ENCODE results near the gene NRIP1. TPM values are rescaled to one million over a fixed set of nuclear protein-coding genes. Genes with fewer than 3 reads are reported as not detected.

Gene NRIP1
- total RNA-seq, 2 donors from 2014 or later = 14.1 to 18.1 TPM

DNA sequence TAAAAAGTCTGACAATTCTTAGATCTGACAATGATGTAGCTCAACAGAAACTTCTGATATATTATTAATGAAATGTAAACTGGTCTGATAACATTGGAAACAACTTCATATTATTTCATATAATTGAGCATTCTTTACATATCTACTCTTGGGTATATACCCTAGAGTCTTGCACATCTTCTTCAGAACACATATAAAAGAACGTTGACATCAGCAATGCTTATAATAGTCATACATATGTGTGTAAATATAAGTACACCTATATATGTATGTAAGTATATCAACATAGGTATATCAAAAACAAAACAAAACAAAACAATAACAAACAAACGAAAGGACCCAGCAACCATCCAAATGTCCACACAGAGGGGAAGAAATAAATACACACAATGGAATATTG lies 38.4 kb downstream of the NRIP1 start:
- no peak for DNase-seq
- Mint-ChIP-seq H3K4me3 (no peak overlapping the region), H3K27ac (no peak overlapping the region), H3K27me3 (ENCODE audit: low read depth) (no peaks in the 10 kb centered on the region), H3K9me3 (peaks cover 0 to 2% of the 10 kb centered on the region in 2 donors), H3K4me1 (ENCODE audit: low read depth) (peaks cover 7% of the 10 kb centered on the region), H3K36me3 (ENCODE audit: insufficient read depth in 2 of 2) (no peaks in the 10 kb centered on the region)
- no peak for ATAC-seq (replicated peaks in 1 of 2)

DNA sequence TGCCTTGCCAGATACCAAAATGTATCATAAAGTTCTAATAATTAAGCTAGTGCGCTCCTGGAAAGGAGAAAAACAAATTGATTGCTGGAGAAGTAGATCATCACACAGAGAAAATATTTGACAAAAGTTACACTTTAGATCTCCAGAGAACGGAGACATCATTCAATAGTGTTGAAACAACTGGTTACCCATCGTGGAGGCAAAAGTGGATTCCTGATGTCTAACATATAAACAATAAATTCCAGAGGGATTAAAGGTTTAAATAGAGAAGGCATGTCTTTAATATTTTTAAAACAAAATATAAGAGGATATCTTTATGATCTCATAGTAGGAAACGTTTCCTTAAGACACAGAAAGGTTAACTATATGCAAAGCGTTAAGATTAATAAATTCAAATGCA lies 41.0 kb downstream of the NRIP1 start:
- DNase-seq (no peak), ATAC-seq (replicated peaks in 1 of 2) (no peak)
- no peak overlapping the region for H3K27ac Mint-ChIP-seq

DNA sequence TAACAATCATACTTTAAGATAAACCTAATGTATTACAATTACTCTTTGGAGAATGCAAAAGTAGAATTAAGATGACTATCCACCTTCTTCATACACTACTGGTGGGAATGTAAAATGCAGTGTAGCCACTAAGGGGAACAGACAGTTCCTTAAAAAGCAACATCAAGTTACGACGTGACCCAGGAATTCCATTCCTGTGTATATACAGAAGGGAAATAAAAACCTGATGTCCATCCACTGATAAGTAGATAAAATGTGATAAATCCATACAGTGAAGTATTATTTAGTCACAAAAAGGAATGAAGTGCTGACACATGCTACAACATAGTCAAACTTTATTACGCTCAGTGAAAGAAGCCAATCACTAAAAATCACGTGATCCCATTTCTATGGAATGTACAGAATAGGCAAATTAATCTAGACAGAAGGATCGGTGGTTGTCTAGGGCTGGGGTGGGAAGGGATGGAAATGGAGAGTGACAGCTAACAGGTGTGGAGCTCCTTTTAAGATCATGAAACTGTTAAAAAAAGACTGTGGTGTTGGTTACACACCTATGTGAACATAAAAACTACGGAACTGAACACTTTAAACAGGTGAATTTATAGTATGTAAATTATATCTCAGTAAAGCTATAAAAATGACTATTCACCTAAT lies 42.1 kb downstream of the NRIP1 start:
- ATAC-seq (replicated peaks in 1 of 2) = no peak
- Mint-ChIP-seq H3K36me3 (ENCODE audit: insufficient read depth in 2 of 2) (no peaks in the 10 kb centered on the region), H3K9me3 (peaks cover 0 to 2% of the 10 kb centered on the region in 2 donors), H3K27ac (no peak overlapping the region), H3K4me3 (no peak overlapping the region), H3K27me3 (ENCODE audit: low read depth) (no peaks in the 10 kb centered on the region), H3K4me1 (ENCODE audit: low read depth) (peaks cover 24% of the 10 kb centered on the region)
- no peak for DNase-seq

More for the DNA sequence above, 41.0 kb downstream of the NRIP1 start:
- H3K36me3 Mint-ChIP-seq (ENCODE audit: insufficient read depth in 2 of 2) = no peaks in the 10 kb centered on the region
- H3K9me3 Mint-ChIP-seq = peaks cover 0 to 2% of the 10 kb centered on the region in 2 donors
- no peak overlapping the region for H3K4me3 Mint-ChIP-seq
- H3K27me3 Mint-ChIP-seq (ENCODE audit: low read depth) = no peaks in the 10 kb centered on the region
- H3K4me1 Mint-ChIP-seq (ENCODE audit: low read depth) = peaks cover 16% of the 10 kb centered on the region

DNA sequence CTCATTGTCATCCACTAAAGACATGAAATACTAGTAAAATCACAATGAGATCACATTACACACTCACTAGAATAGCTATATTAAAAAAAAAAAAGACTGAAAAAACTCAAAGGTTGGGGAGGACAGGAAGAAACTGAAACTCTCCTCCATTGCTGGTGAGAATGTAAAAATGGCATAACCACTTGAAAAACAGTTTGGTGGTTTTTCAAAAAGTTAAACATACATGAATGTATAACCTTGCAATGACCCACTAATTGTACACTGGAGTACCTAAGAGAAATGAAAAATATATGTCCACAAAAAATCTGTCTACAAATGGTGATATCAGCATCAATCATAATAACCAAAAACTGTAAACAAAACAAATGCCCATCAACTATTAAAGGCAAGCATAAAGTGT lies 44.0 kb downstream of the NRIP1 start:
- peaks cover 24% of the 10 kb centered on the region for H3K4me1 Mint-ChIP-seq (ENCODE audit: low read depth)
- H3K9me3 Mint-ChIP-seq = peaks cover 0 to 2% of the 10 kb centered on the region in 2 donors
- no peak overlapping the region for H3K4me3 Mint-ChIP-seq
- H3K36me3 Mint-ChIP-seq (ENCODE audit: insufficient read depth in 2 of 2) = no peaks in the 10 kb centered on the region
- no peak overlapping the region for H3K27ac Mint-ChIP-seq
- H3K27me3 Mint-ChIP-seq (ENCODE audit: low read depth) = no peaks in the 10 kb centered on the region
- ATAC-seq (replicated peaks in 1 of 2) (no peak), DNase-seq (no peak)

DNA sequence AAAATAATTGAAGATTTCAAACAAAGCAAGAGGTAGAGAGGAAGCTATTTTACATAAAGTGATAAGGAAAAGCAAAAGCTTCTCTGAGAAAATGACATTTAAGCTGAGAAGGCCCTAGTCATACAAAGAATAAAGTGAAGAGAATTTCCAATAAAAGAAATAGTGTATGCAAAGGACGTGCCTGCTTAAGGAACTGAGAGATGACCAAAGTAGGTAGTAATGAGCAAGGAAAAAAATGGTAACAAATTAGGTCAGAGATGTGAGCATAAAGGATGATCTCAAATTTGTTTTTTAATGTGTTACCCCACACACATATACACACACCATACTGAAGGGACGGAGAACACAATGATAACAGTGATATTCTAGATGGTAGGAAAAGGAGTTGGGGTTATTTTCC lies 46.4 kb downstream of the NRIP1 start:
- Mint-ChIP-seq H3K36me3 (ENCODE audit: insufficient read depth in 2 of 2) (peaks cover 0 to 2% of the 10 kb centered on the region in 2 donors), H3K4me1 (ENCODE audit: low read depth) (peaks cover 24% of the 10 kb centered on the region), H3K27me3 (ENCODE audit: low read depth) (no peaks in the 10 kb centered on the region), H3K9me3 (peaks cover 0 to 2% of the 10 kb centered on the region in 2 donors), H3K27ac (no peak overlapping the region), H3K4me3 (no peak overlapping the region)
- DNase-seq = no peak
- ATAC-seq (replicated peaks in 1 of 2) = peak in 1 of 2 donors; percentile 32

DNA sequence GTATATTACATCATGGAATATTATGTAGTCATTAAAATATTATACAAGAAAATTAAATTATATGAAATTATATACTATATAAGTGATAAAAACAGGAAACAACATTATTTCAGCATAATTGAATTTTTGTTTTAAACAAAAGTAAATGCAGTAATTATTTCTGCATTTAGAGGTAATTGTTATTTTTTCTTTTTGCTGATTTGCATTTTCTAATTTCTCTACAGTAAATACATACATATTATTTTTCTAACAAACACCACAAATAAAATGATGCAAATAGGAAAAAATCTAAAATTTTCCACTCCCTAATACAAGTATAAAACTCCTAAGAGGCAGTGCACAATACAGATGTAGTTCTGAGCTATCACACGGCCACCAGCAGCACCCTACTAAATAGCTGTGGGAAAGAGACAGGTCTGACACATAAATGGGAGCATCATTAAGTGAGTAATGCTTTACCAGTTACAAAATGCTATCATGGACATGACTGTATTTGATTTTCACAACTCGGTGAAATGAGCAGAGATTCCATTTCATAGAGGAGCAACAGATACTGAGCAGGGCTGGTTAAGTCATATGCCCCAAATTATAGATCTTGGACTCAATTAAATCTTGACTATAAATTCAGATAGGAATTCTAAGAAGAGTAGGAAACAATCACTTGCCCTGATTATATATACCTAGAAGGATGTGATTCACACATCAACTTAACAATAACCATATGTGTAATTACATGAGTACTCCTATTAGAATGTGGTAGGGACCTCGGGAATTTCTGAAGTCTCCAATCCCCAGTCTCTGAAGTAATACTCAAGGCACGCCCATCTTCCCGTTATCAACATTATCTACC lies 49.0 kb downstream of the NRIP1 start:
- no peaks in the 10 kb centered on the region for H3K27me3 Mint-ChIP-seq (ENCODE audit: low read depth)
- H3K36me3 Mint-ChIP-seq (ENCODE audit: insufficient read depth in 2 of 2) = peaks cover 0 to 2% of the 10 kb centered on the region in 2 donors
- DNase-seq (no peak), ATAC-seq (replicated peaks in 1 of 2) (no peak)
- H3K4me3 Mint-ChIP-seq = no peak overlapping the region
- peaks cover 19% of the 10 kb centered on the region for H3K4me1 Mint-ChIP-seq (ENCODE audit: low read depth)
- no peaks in the 10 kb centered on the region for H3K9me3 Mint-ChIP-seq
- H3K27ac Mint-ChIP-seq = no peak overlapping the region

DNA sequence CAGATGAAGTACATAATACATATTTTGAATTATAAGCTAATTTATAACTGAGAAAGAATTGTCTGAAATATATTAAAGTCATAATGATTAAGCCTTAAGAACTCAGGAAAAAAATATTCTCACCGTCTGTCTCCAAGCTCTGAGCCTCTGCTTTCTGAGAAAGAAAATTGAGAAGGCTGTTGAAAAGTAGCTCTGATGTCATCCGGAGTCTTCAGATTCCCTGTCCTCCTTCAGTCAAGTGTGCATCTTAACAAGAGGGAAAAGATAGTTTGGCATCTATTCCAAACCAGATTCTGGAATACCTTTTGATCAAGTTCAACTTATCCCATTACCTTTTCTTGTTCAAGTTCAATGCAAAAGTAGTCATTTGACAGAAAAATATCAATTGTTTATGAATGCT lies 50.6 kb downstream of the NRIP1 start:
- no peaks in the 10 kb centered on the region for H3K27me3 Mint-ChIP-seq (ENCODE audit: low read depth)
- DNase-seq (no peak), ATAC-seq (replicated peaks in 1 of 2) (no peak)
- H3K36me3 Mint-ChIP-seq (ENCODE audit: insufficient read depth in 2 of 2) = peaks cover 0 to 2% of the 10 kb centered on the region in 2 donors
- no peak overlapping the region for H3K27ac Mint-ChIP-seq
- peaks cover 12% of the 10 kb centered on the region for H3K4me1 Mint-ChIP-seq (ENCODE audit: low read depth)
- H3K9me3 Mint-ChIP-seq = no peaks in the 10 kb centered on the region
- no peak overlapping the region for H3K4me3 Mint-ChIP-seq

DNA sequence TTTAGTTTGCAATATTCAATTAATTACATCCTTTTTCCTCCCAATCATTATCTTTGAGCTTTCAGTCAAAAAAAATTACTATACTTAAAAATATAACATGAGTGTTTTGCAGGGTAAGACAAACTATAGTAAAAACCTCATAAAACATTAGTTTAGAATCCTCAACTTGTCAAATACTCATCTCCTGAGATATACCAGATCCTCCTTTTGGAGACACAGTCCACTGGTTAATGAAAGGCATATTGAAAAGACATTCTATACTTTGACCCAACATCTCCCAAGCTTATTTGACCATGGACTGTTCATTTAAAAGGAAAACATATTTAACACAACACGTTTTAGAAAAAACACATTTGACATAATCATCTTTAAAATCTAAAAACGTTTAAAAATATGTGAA lies 52.8 kb downstream of the NRIP1 start:
- no peak for DNase-seq
- H3K4me1 Mint-ChIP-seq (ENCODE audit: low read depth) = peaks cover 6% of the 10 kb centered on the region
- peaks cover 0 to 7% of the 10 kb centered on the region in 2 donors for H3K36me3 Mint-ChIP-seq (ENCODE audit: insufficient read depth in 2 of 2)

DNA sequence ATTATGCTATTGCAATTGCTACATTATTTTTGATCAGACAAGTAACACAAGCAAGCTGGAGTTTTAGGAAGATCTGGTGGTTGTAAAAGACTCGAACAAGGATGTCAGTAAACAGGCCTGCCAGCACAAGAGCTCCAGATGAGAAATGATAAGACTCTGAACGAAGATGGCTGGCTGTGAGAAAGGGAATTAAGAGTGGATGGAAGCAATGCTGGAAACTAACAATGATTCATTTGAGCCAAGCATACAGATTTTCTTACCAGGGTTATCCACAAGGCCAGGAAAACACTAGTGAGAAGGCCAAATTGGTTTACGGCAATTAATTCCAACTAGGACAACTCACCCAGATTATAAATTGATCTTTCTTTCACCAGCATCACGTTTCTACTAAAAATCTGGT lies 54.2 kb downstream of the NRIP1 start:
- DNase-seq (no peak), ATAC-seq (replicated peaks in 1 of 2) (no peak)
- no peak overlapping the region for H3K27ac Mint-ChIP-seq
- H3K9me3 Mint-ChIP-seq = peaks cover 0 to 2% of the 10 kb centered on the region in 2 donors
- H3K4me1 Mint-ChIP-seq (ENCODE audit: low read depth) = peaks cover 20% of the 10 kb centered on the region
- no peak overlapping the region for H3K4me3 Mint-ChIP-seq
- H3K36me3 Mint-ChIP-seq (ENCODE audit: insufficient read depth in 2 of 2) = peaks cover 0 to 7% of the 10 kb centered on the region in 2 donors
- H3K27me3 Mint-ChIP-seq (ENCODE audit: low read depth) = no peaks in the 10 kb centered on the region

More for the DNA sequence above, 52.8 kb downstream of the NRIP1 start:
- H3K27ac Mint-ChIP-seq = no peak overlapping the region
- H3K27me3 Mint-ChIP-seq (ENCODE audit: low read depth) = no peaks in the 10 kb centered on the region
- peaks cover 0 to 2% of the 10 kb centered on the region in 2 donors for H3K9me3 Mint-ChIP-seq
- no peak for ATAC-seq (replicated peaks in 1 of 2)
- H3K4me3 Mint-ChIP-seq = no peak overlapping the region

DNA sequence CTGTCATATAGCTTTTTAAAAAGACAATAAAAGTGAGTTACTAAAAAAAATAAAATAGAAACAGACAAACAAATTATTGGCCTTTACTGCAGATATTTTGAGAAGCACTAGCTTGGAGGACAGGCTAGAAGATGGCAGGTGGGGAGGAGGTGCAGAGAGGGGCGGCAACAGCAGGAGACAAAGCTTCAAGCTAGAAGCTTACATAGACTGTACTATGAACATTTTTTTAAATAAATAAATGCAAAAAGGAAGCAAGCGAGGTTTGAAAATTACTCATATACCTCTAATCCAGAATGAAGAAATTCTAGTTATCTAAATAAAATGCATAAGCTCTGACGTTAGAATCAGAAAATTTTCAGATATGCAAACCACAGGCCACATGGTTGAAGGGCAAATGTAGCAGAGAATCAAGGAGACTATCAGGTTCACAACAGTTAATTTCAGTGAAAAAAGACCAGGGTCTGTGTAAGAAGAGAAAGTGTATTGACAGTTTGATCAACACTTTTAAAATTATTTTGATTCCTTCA lies 54.9 kb downstream of the NRIP1 start:
- H3K4me1 Mint-ChIP-seq (ENCODE audit: low read depth) = peaks cover 27% of the 10 kb centered on the region
- ATAC-seq (replicated peaks in 1 of 2) (no peak), DNase-seq (no peak)
- H3K36me3 Mint-ChIP-seq (ENCODE audit: insufficient read depth in 2 of 2) = peaks cover 0 to 7% of the 10 kb centered on the region in 2 donors
- H3K9me3 Mint-ChIP-seq = peaks cover 0 to 2% of the 10 kb centered on the region in 2 donors
- no peaks in the 10 kb centered on the region for H3K27me3 Mint-ChIP-seq (ENCODE audit: low read depth)
- no peak overlapping the region for H3K27ac Mint-ChIP-seq
- no peak overlapping the region for H3K4me3 Mint-ChIP-seq

DNA sequence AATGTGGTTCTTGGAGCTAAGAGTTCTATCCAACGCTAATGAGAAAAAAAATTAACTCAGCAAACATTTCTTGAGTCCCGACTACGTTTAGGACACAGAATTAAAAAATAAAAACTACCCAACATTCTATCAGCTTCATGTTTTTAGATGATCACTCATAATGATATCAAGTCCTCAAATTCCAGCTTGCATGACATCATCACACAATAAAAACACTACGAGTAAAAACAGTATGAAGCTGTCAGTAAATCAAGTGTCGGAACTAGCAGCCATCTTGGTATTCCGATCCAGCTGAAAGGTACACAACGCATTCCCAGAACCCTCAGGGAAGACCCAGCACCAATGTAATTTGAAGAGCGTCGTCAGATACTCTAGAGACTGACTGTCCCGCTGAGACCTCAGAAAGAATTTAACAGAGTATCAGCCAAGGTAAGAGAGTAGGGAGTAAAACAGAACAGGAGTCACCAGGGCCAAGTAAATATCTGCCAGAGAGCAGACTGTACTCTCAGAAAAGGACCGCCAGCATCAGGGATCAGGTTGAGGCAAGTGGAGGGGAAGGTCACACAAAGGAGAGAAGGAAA lies 57.0 kb downstream of the NRIP1 start:
- no peak overlapping the region for H3K4me3 Mint-ChIP-seq
- H3K36me3 Mint-ChIP-seq (ENCODE audit: insufficient read depth in 2 of 2) = peaks cover 0 to 6% of the 10 kb centered on the region in 2 donors
- no peaks in the 10 kb centered on the region for H3K27me3 Mint-ChIP-seq (ENCODE audit: low read depth)
- H3K27ac Mint-ChIP-seq = no peak overlapping the region
- no peak for ATAC-seq (replicated peaks in 1 of 2)
- H3K4me1 Mint-ChIP-seq (ENCODE audit: low read depth) = peaks cover 43% of the 10 kb centered on the region
- no peak for DNase-seq
- peaks cover 0 to 2% of the 10 kb centered on the region in 2 donors for H3K9me3 Mint-ChIP-seq

DNA sequence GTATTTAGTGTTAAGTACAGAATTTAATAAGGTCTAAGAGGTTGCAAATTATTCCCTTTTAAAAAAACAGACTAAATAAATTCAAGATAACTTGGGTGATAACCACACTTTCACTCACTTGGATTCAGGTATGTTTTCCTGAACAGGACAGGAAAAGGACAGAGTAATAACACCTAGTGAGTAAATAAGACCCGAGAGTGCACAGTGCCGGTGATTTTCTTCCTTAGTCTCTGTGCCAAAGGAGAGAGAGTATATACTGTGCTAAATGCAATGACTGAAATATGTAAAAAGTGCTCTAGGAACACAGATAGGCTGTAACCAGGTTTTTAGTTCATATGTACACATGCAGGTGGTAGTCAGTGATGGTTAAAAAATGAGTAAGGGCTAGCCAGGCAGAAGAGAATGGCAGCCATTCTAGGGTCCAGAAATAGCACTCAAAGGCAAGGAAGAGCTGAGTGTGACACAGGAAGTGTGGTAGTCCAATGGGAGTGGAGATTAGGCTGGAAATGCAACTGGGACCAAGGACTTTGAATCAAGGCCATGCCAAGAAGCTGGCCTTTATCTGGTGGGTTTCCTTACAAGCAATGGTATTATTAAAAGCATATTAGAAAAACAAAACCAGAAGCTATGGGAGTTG lies 58.1 kb downstream of the NRIP1 start:
- no peak for DNase-seq
- Mint-ChIP-seq H3K4me1 (ENCODE audit: low read depth) (peaks cover 49% of the 10 kb centered on the region), H3K9me3 (peaks cover 0 to 2% of the 10 kb centered on the region in 2 donors), H3K27me3 (ENCODE audit: low read depth) (no peaks in the 10 kb centered on the region), H3K36me3 (ENCODE audit: insufficient read depth in 2 of 2) (peaks cover 0 to 6% of the 10 kb centered on the region in 2 donors), H3K27ac (peak overlapping the region; percentile 40), H3K4me3 (no peak overlapping the region)
- no peak for ATAC-seq (replicated peaks in 1 of 2)
